Hepatocyte (in vitro differentiated cells): ENCODE results near the gene KCP. TPM values are rescaled to one million over a fixed set of nuclear protein-coding genes. Genes with fewer than 3 reads are reported as not detected.

ENCODE experiments used
- DNase-seq: peaks from one replicate; pipeline ENCODE4 v3.0.0-alpha.2; 2016; ENCODE audit warnings: low spot score
- H2AFZ ChIP-seq: fragments of 200-600 bp; sonication (generic); 2 replicates; pipeline ENCODE4 v1.6.0; 2016; ENCODE audit warnings: antibody characterized with exemption, mild to moderate bottlenecking
- H3K27ac ChIP-seq: fragments of 200-600 bp; sonication (generic); 2 replicates; pipeline ENCODE4 v1.5.1; 2016; ENCODE audit warnings: mild to moderate bottlenecking
- H3K27me3 ChIP-seq: fragments of 200-600 bp; sonication (generic); 2 replicates; pipeline ENCODE4 v1.6.1; 2016
- H3K36me3 ChIP-seq: fragments of 200-600 bp; sonication (generic); replicated peaks from 2 replicates; pipeline ENCODE4 v1.5.1; 2016; ENCODE audit warnings: low read depth; ENCODE audit not compliant: insufficient read depth
- H3K4me1 ChIP-seq: fragments of 200-600 bp; sonication (generic); 2 replicates; pipeline ENCODE4 v1.5.1; 2016; ENCODE audit warnings: mild to moderate bottlenecking, moderate library complexity; ENCODE audit not compliant: insufficient read depth
- H3K4me2 ChIP-seq: fragments of 200-600 bp; sonication (generic); 2 replicates; pipeline ENCODE4 v1.6.0; 2016
- H3K4me3 ChIP-seq: fragments of 200-600 bp; sonication (generic); 2 replicates; pipeline ENCODE4 v1.5.1; 2016; ENCODE audit warnings: mild to moderate bottlenecking
- H3K79me2 ChIP-seq: fragments of 200-600 bp; sonication (generic); 2 replicates; pipeline ENCODE4 v1.6.0; 2017; ENCODE audit warnings: mild to moderate bottlenecking
- H3K9me2 ChIP-seq: fragments of 200-600 bp; sonication (generic); replicated peaks from 2 replicates; pipeline ENCODE4 v1.6.0; 2017; ENCODE audit warnings: mild to moderate bottlenecking; ENCODE audit not compliant: insufficient read depth
- H3K9me3 ChIP-seq: fragments of 200-600 bp; sonication (generic); 2 replicates; pipeline ENCODE4 v1.5.1; 2016; ENCODE audit warnings: low read depth, mild to moderate bottlenecking
- H4K20me1 ChIP-seq: fragments of 200-600 bp; sonication (generic); 2 replicates; pipeline ENCODE4 v1.6.0; 2016; ENCODE audit warnings: mild to moderate bottlenecking; ENCODE audit not compliant: insufficient read depth, poor library complexity, severe bottlenecking
- EZH2 ChIP-seq: fragments of 200-600 bp; sonication (generic); IDR thresholded peaks from 2 replicates; pipeline ENCODE4 v1.6.1; 2016; ENCODE audit warnings: antibody characterized with exemption, mild to moderate bottlenecking, borderline replicate concordance
- EZH2phosphoT487 ChIP-seq: fragments of 200-600 bp; sonication (generic); IDR thresholded peaks from one replicate; pipeline ENCODE4 v1.6.1; 2018; ENCODE audit warnings: antibody characterized with exemption, mild to moderate bottlenecking, low read depth, moderate library complexity; ENCODE audit not compliant: unreplicated experiment, severe bottlenecking
- WGBS: methylation state at CpG from one replicate; pipeline ENCODE4 v1.1.6; 2016; ENCODE audit warnings: low lambda C conversion rate; ENCODE audit errors: missing lambda C conversion rate; 5-methylcytosine and 5-hydroxymethylcytosine counted together
- polyA plus RNA-seq: library from polyadenylated mRNA; unstranded; fragments of >200 nt; fragmentation: Nextera tagmentation; extraction: Ambion mirVana; gene quantifications from 2 replicates; pipeline ENCODE4 v1.2.1, GENCODE V29; 2016
- total RNA-seq: library from RNA; depleted of rRNA; stranded (reverse); fragments of >200 nt; gene quantifications from 2 replicates; pipeline ENCODE4 v1.2.3, GENCODE V29; 2014
- TF ChIP-seq, protein P1 (sequence below): fragments of 200-600 bp; sonication (generic); IDR thresholded peaks from 2 replicates; pipeline ENCODE4 v1.5.1; 2016; ENCODE audit warnings: antibody characterized with exemption, mild to moderate bottlenecking; ENCODE audit not compliant: poor library complexity

Gene KCP
- total and polyA plus RNA-seq, 2 experiments from 2014 or later: 0.40 to 2.4 TPM

DNA sequence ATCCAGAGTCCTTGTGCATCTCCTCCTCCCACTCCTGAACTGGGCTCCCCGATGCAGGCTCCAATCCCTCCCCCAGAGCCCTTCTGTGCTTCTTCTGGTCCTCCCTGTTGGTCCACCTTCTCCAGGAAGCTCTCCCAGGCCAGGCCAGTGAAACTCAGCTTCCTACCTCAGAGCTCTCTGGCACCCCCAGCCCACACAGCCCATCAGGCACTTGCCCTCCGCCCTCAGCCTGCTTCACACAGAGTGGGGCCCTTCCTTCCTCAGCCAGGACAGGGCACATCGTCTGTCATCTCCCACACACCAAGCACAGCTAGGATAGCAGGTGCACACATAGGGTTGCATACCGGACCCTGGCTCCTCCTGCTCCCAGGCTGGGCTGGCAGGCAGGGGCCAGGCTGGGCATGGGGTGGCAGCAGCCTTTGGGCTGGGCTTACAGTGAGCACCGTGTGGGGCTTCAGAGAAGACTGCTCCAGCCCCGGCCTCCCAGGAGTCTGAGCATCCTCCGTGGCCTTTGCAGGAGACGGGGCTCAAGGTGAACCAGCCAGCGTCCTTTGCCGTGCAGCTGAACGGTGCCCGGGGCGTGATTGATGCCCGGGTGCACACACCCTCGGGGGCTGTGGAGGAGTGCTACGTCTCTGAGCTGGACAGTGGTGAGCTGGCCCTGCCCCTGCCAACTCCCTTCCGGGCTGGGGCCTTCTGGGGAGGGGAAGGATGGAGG, 54.3 kb downstream of the KCP start:
- Histone ChIP-seq H3K4me3 (no peak overlapping the region), H3K27ac (no peak overlapping the region), H3K9me3 (no peaks in the 10 kb centered on the region), H3K27me3 (no peaks in the 10 kb centered on the region), H4K20me1 (no peaks in the 10 kb centered on the region), H3K4me1 (no peaks in the 10 kb centered on the region), H2AFZ (no peak overlapping the region), H3K36me3 (no peaks in the 10 kb centered on the region), H3K4me2 (no peak overlapping the region), H3K79me2 (no peaks in the 10 kb centered on the region), H3K9me2 (no peaks in the 10 kb centered on the region)
- TF ChIP-seq EZH2: no peak
- TF ChIP-seq, protein P1, sequence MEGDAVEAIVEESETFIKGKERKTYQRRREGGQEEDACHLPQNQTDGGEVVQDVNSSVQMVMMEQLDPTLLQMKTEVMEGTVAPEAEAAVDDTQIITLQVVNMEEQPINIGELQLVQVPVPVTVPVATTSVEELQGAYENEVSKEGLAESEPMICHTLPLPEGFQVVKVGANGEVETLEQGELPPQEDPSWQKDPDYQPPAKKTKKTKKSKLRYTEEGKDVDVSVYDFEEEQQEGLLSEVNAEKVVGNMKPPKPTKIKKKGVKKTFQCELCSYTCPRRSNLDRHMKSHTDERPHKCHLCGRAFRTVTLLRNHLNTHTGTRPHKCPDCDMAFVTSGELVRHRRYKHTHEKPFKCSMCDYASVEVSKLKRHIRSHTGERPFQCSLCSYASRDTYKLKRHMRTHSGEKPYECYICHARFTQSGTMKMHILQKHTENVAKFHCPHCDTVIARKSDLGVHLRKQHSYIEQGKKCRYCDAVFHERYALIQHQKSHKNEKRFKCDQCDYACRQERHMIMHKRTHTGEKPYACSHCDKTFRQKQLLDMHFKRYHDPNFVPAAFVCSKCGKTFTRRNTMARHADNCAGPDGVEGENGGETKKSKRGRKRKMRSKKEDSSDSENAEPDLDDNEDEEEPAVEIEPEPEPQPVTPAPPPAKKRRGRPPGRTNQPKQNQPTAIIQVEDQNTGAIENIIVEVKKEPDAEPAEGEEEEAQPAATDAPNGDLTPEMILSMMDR: no peak
- TF ChIP-seq EZH2phosphoT487: no peak
- 97% methylated on average over 16 of the region's 17 CpGs for WGBS
- DNase-seq: no peak

DNA sequence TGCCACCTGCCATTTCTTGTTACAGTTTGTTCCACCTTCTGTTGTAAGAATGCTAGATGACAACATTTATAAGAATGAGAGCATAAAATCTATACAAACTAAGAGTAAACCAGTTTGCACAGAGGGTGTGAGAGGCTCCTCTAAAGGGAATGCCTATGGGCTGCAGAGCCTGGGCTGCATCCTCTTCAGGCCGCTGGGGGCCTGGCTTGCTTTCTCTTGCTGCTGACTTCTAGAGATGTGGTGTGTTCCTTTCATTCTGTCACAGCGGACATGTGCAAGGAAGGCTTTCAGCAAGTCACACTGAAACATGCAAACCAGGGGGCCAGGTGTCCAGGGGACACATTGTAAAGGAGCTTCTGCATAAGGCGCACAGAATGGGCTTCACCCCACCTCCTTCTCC, 55.0 kb downstream of the KCP start:
- Histone ChIP-seq H3K4me3 (no peak overlapping the region), H3K4me2 (no peak overlapping the region), H3K9me3 (no peaks in the 10 kb centered on the region), H3K27ac (no peak overlapping the region), H2AFZ (no peak overlapping the region), H3K9me2 (no peaks in the 10 kb centered on the region), H3K79me2 (no peaks in the 10 kb centered on the region), H4K20me1 (no peaks in the 10 kb centered on the region), H3K27me3 (no peaks in the 10 kb centered on the region), H3K4me1 (no peaks in the 10 kb centered on the region), H3K36me3 (no peaks in the 10 kb centered on the region)
- TF ChIP-seq, protein P1: no peak
- TF ChIP-seq EZH2 (no peak), EZH2phosphoT487 (no peak)
- DNase-seq: no peak
- 93% methylated on average over 3 of the region's 3 CpGs for WGBS

DNA sequence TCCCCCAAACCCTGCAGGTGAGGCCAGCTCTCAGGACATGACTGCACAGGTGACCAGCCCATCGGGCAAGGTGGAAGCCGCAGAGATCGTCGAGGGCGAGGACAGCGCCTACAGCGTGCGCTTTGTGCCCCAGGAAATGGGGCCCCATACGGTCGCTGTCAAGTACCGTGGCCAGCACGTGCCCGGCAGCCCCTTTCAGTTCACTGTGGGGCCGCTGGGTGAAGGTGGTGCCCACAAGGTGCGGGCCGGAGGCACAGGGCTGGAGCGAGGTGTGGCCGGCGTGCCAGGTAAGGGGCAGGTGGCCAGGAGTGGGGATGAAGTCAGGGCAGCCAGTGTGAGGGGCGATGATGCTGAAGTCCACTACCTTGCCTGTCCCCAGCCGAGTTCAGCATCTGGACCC, 56.1 kb downstream of the KCP start:
- TF ChIP-seq, protein P1: no peak
- no peak for TF ChIP-seq EZH2
- TF ChIP-seq EZH2phosphoT487: no peak
- H3K4me1 ChIP-seq: no peaks in the 10 kb centered on the region
- H3K9me3 ChIP-seq: no peaks in the 10 kb centered on the region
- no peaks in the 10 kb centered on the region for H3K79me2 ChIP-seq
- H3K9me2 ChIP-seq: no peaks in the 10 kb centered on the region
- no peak overlapping the region for H3K27ac ChIP-seq
- H3K27me3 ChIP-seq: no peaks in the 10 kb centered on the region
- H4K20me1 ChIP-seq: no peaks in the 10 kb centered on the region
- DNase-seq: no peak
- WGBS: 98% methylated on average over 21 of the region's 21 CpGs
- H2AFZ ChIP-seq: no peak overlapping the region
- no peak overlapping the region for H3K4me3 ChIP-seq
- H3K4me2 ChIP-seq: no peak overlapping the region
- H3K36me3 ChIP-seq: no peaks in the 10 kb centered on the region
